ENCODE measurements around the gene TMEM234. TPM values are rescaled to one million over a fixed set of nuclear protein-coding genes. Genes with fewer than 3 reads are reported as not detected.
A peak's percentile ranks its signal among the peaks of the same experiment; 100 is the strongest.

Gene TMEM234
- 10.0 and 10.8 TPM in 2 replicates for total RNA-seq (2012; rRNA removed)
- 22.7 and 23.4 TPM in 2 replicates for polyA plus RNA-seq (2012; rRNA removed)
- polyA plus RNA-seq (2012; cell fraction: cytosol; rRNA removed): 16.5 and 16.6 TPM in 2 replicates
- 62.6 and 77.9 TPM in 2 replicates for polyA plus RNA-seq (2012; cell fraction: nucleus; rRNA removed; ENCODE audit: low replicate concordance)
- Bru-seq, nascent RNA: percentile 71 among the genes with signal in this experiment
- percentile 82 among the genes with signal in this experiment for BruChase-seq, experiment 1, labeled RNA remaining after a 6-hour chase
- BruChase-seq, experiment 2, labeled RNA remaining after a 2-hour chase: percentile 71 among the genes with signal in this experiment
- long read RNA-seq, transcript TMEM234-201 (5 exons, 1,082 nt): major isoform, 9 of 20 reads
- long read RNA-seq, partial matches to known transcripts: 4 of 20 reads
- long read RNA-seq, other reads (novel, unspliced or antisense): 6 of 20 reads

DNA sequence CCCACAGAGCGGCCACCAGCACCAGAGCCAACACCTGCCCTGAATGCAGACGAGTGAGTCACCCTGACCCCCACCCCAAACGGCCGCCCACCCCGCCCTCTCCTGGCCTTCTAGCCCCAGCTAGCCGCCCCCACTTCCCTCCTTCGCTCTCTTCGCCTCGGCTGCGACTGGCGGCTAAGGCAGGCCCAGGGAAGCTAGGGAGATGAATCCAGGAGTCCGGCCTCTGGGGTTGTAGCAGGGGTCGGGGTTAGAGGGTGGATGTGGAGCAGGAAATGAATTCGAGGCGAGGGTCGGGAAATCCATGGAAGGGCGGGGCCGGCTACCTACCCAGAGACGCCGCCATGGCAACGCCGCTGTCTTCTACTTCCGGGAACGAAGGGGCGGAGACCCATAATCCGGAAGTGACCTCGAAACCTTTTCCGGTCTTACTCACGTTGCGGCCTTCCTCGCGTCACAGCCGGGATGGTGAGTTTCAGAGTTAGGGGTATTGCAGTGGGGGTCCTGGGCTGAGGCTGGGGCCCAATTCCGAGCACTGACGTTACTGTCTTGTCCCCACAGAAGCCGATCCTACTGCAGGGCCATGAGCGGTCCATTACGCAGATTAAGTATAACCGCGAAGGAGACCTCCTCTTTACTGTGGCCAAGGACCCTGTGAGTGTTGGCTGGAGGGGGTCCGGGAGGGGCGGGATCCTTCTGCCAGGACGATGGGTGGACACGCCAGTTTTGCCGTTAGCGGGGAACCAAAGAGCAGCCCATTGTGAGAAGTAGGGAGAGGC, at the start of gene TMEM234, which contains the start of gene EIF3I:
Gene TMEM234 (minus strand): TSS at position 374 of the 776 bp plus-strand sequence. CDS start 31 bp downstream, at position 343.
Gene EIF3I (plus strand): TSS at position 428 of the 776 bp plus-strand sequence. CDS start 35 bp downstream, at position 463.
- Histone ChIP-seq H2BK5ac (ENCODE audit: low read depth, low read length, poor library complexity, severe bottlenecking) (peak within 1 kb of the TSS; percentile 71), H3K4me1 (ENCODE audit: control insufficient read depth, insufficient read depth, low read length) (peaks cover 12% of the 10 kb centered on the region), H2AK9ac (replicated peaks; ENCODE audit: low read depth, low read length, poor library complexity) (peak within 1 kb of the TSS; percentile 98), H3K79me1 (ENCODE audit: low read depth in 1 of 2, low read length in 2 of 2) (peaks cover 37 to 62% of the 10 kb centered on the region in 2 experiments), H3K9me1 (ENCODE audit: insufficient read depth, low read length) (peaks cover 13% of the 10 kb centered on the region), H3K14ac (replicated peaks; ENCODE audit: low read depth, low read length) (peak within 1 kb of the TSS; percentile 96), H4K5ac (ENCODE audit: low read depth, low read length) (peak within 1 kb of the TSS; percentile 90), H3K18ac (ENCODE audit: low read depth, low read length) (peak within 1 kb of the TSS; percentile 47), H4K20me1 (ENCODE audit: insufficient read depth, low read length) (0 out of 2 replicates have a peak, but pooled peaks cover 4% of the 10 kb centered on the region), H2AFZ (replicated peaks; ENCODE audit: low read length, poor library complexity) (peak within 1 kb of the TSS; percentile 84), H3K23ac (ENCODE audit: low read depth, low read length) (peak within 1 kb of the TSS; percentile 93), H2BK120ac (ENCODE audit: low read depth, low read length) (peak within 1 kb of the TSS; percentile 48; the same call in 1 of the 2 replicates), H3K27me3 (ENCODE audit: control insufficient read depth, insufficient read depth, low read length) (no peaks in the 10 kb centered on the region), H3K9me3 (ENCODE audit: control insufficient read depth, insufficient read depth, low read length) (no peaks in the 10 kb centered on the region), H4K8ac (ENCODE audit: low read depth in 2 of 2, low read length in 2 of 2) (peak within 1 kb of the TSS; percentile 96 to 98), H3K9ac (ENCODE audit: low read depth, low read length) (peak within 1 kb of the TSS; percentile 88), H4K91ac (ENCODE audit: insufficient read depth, low read depth, low read length) (peak within 1 kb of the TSS; percentile 85), H3K4me3 (ENCODE audit: insufficient read depth, low read depth, low read length) (peak within 1 kb of the TSS; percentile 84), H2BK20ac (ENCODE audit: low read depth, low read length) (no peak within 1 kb of the TSS), H3K4ac (ENCODE audit: low read depth, low read length) (peak within 1 kb of the TSS; percentile 96), H2AK5ac (ENCODE audit: low read depth, low read length) (peak within 1 kb of the TSS; percentile 98), H3K27ac (ENCODE audit: insufficient read depth, low read length) (peak within 1 kb of the TSS; percentile 86), H3K36me3 (ENCODE audit: control insufficient read depth, insufficient read depth, low read length) (peaks cover 31% of the 10 kb centered on the region), H2BK15ac (ENCODE audit: low read depth, low read length) (peak within 1 kb of the TSS; percentile 17; the same call in 1 of the 3 replicates), H3K56ac (ENCODE audit: extremely low read depth, insufficient read depth, low read length) (peak within 1 kb of the TSS; percentile 92), H3K4me2 (ENCODE audit: low read depth, low read length) (peak within 1 kb of the TSS; percentile 100)
- dilution Hi-C loops (cut with HindIII; ENCODE audit: low sequenced_read_pairs, unreplicated experiment): no loop called here
- in situ Hi-C loops (cut with MboI; ENCODE audit: low sequenced_read_pairs): no loop called here
- ATAC-seq (ENCODE audit: low read depth): peak; percentile 89
- TF ChIP-seq RFX5 (IDR thresholded peaks at IDR 0.05; ENCODE audit: low read depth, low read length) (no peak), FOS (IDR thresholded peaks at IDR 0.05; ENCODE audit: low read depth, low read length) (no peak), POLR2A (IDR thresholded peaks at IDR 0.05; ENCODE audit: low read depth, low read length) (peak; percentile 94), MXI1 (IDR thresholded peaks at IDR 0.05; ENCODE audit: borderline replicate concordance, low read depth, low read length) (peak; percentile 58; the same call in 1 of the 2 replicates), MAFK (IDR thresholded peaks at IDR 0.05; ENCODE audit: low read depth, low read length) (no peak), NFE2L2 (IDR thresholded peaks at IDR 0.05; ENCODE audit: low read depth, low read length) (no peak), MAZ (IDR thresholded peaks at IDR 0.05; ENCODE audit: borderline replicate concordance, low read depth, low read length) (peak; percentile 37; the same call in 1 of the 2 replicates), RCOR1 (IDR thresholded peaks at IDR 0.05; ENCODE audit: insufficient replicate concordance, low read length) (no peak)
- TF ChIP-seq, protein P1, sequence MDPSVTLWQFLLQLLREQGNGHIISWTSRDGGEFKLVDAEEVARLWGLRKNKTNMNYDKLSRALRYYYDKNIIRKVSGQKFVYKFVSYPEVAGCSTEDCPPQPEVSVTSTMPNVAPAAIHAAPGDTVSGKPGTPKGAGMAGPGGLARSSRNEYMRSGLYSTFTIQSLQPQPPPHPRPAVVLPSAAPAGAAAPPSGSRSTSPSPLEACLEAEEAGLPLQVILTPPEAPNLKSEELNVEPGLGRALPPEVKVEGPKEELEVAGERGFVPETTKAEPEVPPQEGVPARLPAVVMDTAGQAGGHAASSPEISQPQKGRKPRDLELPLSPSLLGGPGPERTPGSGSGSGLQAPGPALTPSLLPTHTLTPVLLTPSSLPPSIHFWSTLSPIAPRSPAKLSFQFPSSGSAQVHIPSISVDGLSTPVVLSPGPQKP (IDR thresholded peaks at IDR 0.05; ENCODE audit: borderline replicate concordance, low read depth, low read length): no peak
- TF ChIP-seq, protein P2, sequence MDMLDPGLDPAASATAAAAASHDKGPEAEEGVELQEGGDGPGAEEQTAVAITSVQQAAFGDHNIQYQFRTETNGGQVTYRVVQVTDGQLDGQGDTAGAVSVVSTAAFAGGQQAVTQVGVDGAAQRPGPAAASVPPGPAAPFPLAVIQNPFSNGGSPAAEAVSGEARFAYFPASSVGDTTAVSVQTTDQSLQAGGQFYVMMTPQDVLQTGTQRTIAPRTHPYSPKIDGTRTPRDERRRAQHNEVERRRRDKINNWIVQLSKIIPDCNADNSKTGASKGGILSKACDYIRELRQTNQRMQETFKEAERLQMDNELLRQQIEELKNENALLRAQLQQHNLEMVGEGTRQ (IDR thresholded peaks at IDR 0.05; ENCODE audit: low read depth, low read length): 0 out of 2 replicates have a peak, but pooled peaks have one; percentile 9
- WGBS, 2 experiments (ENCODE audit: extremely low coverage in 2 of 2, insufficient read length in 1 of 2): 1% methylated on average over 22 of the region's 46 CpGs; no CpG with 5 or more reads in 1 of the 2 experiments
- BruUV-seq (replicated peaks): TSS peak; percentile 49
- DNase-seq: peak; percentile 91
- intact Hi-C loops (cut with micrococcal nuclease): loop anchor here (5.0 kb wide), 1 partner anchor 70 kb away; the partner anchor contains the start of gene HDAC1
- CTCF ChIA-PET: no interaction called here
- POLR2A ChIA-PET (ENCODE audit: unreplicated experiment): no interaction called here
